Peyer's patch (tissue), 4 donors: ENCODE measurements around the gene RUBCNL. TPM values are rescaled to one million over a fixed set of nuclear protein-coding genes. Genes with fewer than 3 reads are reported as not detected.

Experiments used
- DNase-seq, 3 donors: peaks; one replicate each; pipeline ENCODE4 v3.0.0-alpha.2; 2017 to 2019
- H3K27ac ChIP-seq, 4 donors: fragments of 200-600 bp; sonication (generic); one replicate each; pipeline ENCODE4 v1.5.1; 2016 to 2019
- H3K27me3 ChIP-seq, 2 donors: fragments of 200-600 bp; sonication (generic); one replicate each; pipeline ENCODE4 v1.5.1; 2019
- H3K36me3 ChIP-seq, 3 donors: fragments of 200-600 bp; sonication (generic); one replicate each; pipeline ENCODE4 v1.5.1; 2016 to 2019
- H3K4me1 ChIP-seq, 4 donors: fragments of 200-600 bp; sonication (generic); one replicate each; pipeline ENCODE4 v1.5.1; 2016 to 2019
- H3K4me3 ChIP-seq, 4 donors: fragments of 200-600 bp; sonication (generic); 1 replicate in 3 of 4; 2 replicates in 1 of 4; pipeline ENCODE4 v1.5.1; 2016 to 2019; ENCODE audit warnings: mild to moderate bottlenecking in 1 of 4
- H3K9me3 ChIP-seq, 4 donors: fragments of 200-600 bp; sonication (generic); one replicate each; pipeline ENCODE4 v1.5.1; 2016 to 2019; ENCODE audit warnings: mild to moderate bottlenecking in 1 of 4
- POLR2A ChIP-seq, 2 donors: fragments of 450-650 bp; IDR thresholded peaks; one replicate each; pipeline ENCODE4 v1.5.1; 2017; ENCODE audit warnings: antibody characterized with exemption in 2 of 2, mild to moderate bottlenecking in 2 of 2, moderate library complexity in 2 of 2
- total RNA-seq, 4 donors: library from RNA; depleted of rRNA; stranded (reverse); fragments of >200 nt; gene quantifications; one replicate each; pipeline ENCODE4 v1.1.0, GENCODE V29; 2016
- TF ChIP-seq, protein P1 (sequence below), 6 experiments: fragments of 450-650 bp in 4 of 6; fragments of 200-600 bp in 2 of 6; sonication (generic) in 1 of 6; IDR thresholded peaks; one replicate each; pipeline ENCODE4 v1.5.1; 2017 to 2019; ENCODE audit warnings: antibody characterized with exemption in 6 of 6, mild to moderate bottlenecking in 3 of 6, moderate library complexity in 1 of 6

RUBCNL gene
- total RNA-seq, 4 donors from 2014 or later = 10.3 to 52.0 (median 13.9) TPM

DNA sequence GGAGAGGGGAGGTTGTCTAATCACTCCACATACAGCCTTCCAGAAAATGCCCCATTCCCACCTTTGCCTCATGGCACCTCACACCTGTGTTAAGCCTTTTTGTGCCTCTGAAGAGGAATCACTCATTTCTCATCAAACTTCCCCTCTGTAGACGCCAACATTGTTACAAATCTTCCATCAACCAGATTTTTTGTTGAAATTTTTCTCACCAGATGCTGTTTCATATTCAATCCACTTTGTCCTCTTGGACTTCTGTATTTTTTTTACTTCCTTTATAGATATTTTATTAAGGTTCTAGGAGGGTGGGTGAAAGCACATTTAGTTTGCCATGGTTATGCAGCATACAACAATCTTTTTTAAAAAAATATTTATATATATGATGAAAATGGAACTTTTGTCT lies 74.0 kb downstream of the RUBCNL start:
- TF ChIP-seq, protein P1, sequence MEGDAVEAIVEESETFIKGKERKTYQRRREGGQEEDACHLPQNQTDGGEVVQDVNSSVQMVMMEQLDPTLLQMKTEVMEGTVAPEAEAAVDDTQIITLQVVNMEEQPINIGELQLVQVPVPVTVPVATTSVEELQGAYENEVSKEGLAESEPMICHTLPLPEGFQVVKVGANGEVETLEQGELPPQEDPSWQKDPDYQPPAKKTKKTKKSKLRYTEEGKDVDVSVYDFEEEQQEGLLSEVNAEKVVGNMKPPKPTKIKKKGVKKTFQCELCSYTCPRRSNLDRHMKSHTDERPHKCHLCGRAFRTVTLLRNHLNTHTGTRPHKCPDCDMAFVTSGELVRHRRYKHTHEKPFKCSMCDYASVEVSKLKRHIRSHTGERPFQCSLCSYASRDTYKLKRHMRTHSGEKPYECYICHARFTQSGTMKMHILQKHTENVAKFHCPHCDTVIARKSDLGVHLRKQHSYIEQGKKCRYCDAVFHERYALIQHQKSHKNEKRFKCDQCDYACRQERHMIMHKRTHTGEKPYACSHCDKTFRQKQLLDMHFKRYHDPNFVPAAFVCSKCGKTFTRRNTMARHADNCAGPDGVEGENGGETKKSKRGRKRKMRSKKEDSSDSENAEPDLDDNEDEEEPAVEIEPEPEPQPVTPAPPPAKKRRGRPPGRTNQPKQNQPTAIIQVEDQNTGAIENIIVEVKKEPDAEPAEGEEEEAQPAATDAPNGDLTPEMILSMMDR (IDR thresholded peaks at IDR 0.05) = no peak
- TF ChIP-seq POLR2A (IDR thresholded peaks at IDR 0.05) = no peak
- Histone ChIP-seq H3K36me3 (no peaks in the 10 kb centered on the region), H3K27me3 (no peaks in the 10 kb centered on the region), H3K4me1 (no peaks in the 10 kb centered on the region), H3K27ac (no peak overlapping the region), H3K4me3 (no peak overlapping the region), H3K9me3 (no peaks in the 10 kb centered on the region)
- DNase-seq = no peak

DNA sequence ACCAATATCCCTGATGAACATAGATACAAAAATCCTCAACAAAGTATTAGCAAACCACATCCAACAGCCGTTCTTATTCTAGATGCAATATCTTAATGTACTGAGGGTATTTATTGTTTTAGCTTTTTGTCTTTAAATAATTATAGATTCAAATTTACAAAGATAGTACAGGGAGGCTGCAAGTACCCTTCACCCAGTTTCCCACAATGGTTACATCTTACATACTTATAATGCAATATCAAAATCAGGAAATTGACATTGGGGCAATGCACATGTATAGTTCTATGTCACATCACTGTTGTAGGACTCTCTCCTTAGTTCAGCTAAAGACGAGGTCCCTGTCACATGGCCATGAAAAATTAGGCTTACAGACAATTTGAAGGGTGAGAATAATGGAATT lies 75.8 kb downstream of the RUBCNL start:
- H3K27me3 ChIP-seq = no peaks in the 10 kb centered on the region
- H3K9me3 ChIP-seq = no peaks in the 10 kb centered on the region
- H3K27ac ChIP-seq = no peak overlapping the region
- DNase-seq = no peak
- TF ChIP-seq POLR2A (IDR thresholded peaks at IDR 0.05) = no peak
- TF ChIP-seq, protein P1 (IDR thresholded peaks at IDR 0.05) = no peak
- no peaks in the 10 kb centered on the region for H3K36me3 ChIP-seq
- H3K4me1 ChIP-seq = no peaks in the 10 kb centered on the region
- H3K4me3 ChIP-seq = no peak overlapping the region

DNA sequence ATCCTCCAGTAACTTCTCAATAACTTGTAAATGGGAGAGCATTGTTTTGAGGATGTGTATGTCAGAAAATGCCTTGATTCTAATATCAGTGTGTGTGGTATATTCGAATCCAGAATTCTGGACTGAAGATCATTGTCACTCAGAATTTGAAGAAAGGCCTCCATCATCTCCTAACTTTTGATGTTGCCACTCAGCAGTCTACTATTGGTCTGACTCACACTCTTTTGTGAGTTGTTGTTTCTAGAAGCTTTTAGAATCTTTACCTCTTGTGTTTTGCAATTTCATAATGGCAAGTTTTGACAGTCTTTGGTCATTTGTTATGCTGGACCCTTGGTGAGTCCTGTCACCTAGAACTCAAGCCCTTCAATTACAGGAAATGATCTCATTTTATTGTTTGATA lies 77.0 kb downstream of the RUBCNL start:
- no peak for TF ChIP-seq POLR2A (IDR thresholded peaks at IDR 0.05)
- TF ChIP-seq, protein P1 (IDR thresholded peaks at IDR 0.05) = no peak
- no peak for DNase-seq
- no peaks in the 10 kb centered on the region for H3K36me3 ChIP-seq

DNA sequence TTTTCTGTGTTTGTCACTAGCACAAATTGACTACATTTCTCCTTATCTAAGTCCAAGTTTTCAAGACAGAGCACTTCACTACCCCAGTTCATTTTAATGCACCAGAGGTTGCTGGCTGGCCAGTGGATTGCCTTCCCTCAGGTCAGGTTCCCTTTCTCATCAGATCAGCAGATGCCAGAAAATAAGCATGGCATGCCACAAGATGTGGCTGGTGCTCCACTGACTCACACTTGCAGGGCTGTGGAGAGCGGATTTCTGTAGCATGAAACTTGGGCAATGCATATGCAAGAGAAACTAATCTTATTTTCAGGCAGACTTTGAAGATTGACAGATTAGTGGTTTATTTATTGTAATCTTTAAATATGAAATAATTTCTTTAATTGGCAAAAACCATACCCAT lies 79.5 kb downstream of the RUBCNL start:
- TF ChIP-seq, protein P1 (IDR thresholded peaks at IDR 0.05) = no peak
- TF ChIP-seq POLR2A (IDR thresholded peaks at IDR 0.05) = no peak

More for the DNA sequence above, 77.0 kb downstream of the RUBCNL start:
- Histone ChIP-seq H3K9me3 (no peaks in the 10 kb centered on the region), H3K4me3 (no peak overlapping the region), H3K27me3 (no peaks in the 10 kb centered on the region), H3K4me1 (no peaks in the 10 kb centered on the region), H3K27ac (no peak overlapping the region)

DNA sequence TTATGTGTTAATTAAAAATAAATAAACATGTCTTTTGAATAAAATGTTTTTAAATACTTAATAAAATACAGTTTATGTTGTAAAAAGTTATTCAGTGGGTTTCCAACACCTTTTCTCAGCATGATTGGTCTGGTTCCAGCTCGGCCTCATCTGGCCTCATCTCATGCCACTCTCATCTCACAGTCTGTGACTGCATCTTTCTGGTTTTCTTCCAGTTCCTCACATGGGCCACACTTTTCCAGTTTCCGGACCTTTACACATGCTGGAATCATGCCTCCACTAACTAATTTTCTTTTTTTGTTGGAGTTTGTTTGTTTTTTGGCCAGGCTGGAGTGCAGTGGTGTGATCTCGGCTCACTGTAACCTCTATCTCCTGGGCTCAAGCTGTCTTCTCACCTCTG lies 82.5 kb downstream of the RUBCNL start:
- no peak for TF ChIP-seq POLR2A (IDR thresholded peaks at IDR 0.05)
- TF ChIP-seq, protein P1 (IDR thresholded peaks at IDR 0.05) = no peak
- H3K27ac ChIP-seq = no peak overlapping the region
- H3K4me1 ChIP-seq = no peaks in the 10 kb centered on the region
- no peak for DNase-seq
- H3K36me3 ChIP-seq = no peaks in the 10 kb centered on the region
- no peaks in the 10 kb centered on the region for H3K9me3 ChIP-seq
- no peaks in the 10 kb centered on the region for H3K27me3 ChIP-seq
- H3K4me3 ChIP-seq = no peak overlapping the region

More for the DNA sequence above, 79.5 kb downstream of the RUBCNL start:
- no peaks in the 10 kb centered on the region for H3K36me3 ChIP-seq
- DNase-seq = no peak
- H3K4me3 ChIP-seq = no peak overlapping the region
- no peaks in the 10 kb centered on the region for H3K9me3 ChIP-seq
- no peaks in the 10 kb centered on the region for H3K4me1 ChIP-seq
- no peak overlapping the region for H3K27ac ChIP-seq
- no peaks in the 10 kb centered on the region for H3K27me3 ChIP-seq
